ENCODE measurements around the gene ALG9. TPM values are rescaled to one million over a fixed set of nuclear protein-coding genes. Genes with fewer than 3 reads are reported as not detected.

Gene ALG9
- total RNA-seq, 2 donors from 2014 or later, result 24.9 to 26.5 TPM

DNA sequence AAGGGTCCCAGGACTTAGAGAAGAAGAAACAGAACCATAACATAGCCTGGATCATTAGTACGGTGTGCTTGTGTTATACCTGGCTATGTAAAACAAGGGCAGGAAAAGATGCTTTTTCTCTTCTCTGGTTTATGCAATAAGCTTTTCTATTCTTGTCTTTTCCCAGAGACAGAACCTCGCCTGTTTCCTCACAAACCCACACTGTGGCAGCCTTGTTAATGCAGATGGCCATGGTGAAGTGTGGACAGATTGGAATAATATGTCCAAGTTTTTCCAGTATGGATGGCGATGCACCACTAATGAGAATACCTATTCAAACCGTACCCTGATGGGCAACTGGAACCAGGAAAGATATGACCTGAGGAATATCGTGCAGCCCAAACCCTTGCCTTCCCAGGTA, 10.8 kb upstream of the ALG9 start:
- Histone ChIP-seq H3K9me3 (no peaks in the 10 kb centered on the region), H3K4me1 (replicated peaks) (no peaks in the 10 kb centered on the region), H3K27ac (no peak overlapping the region), H3K27me3 (replicated peaks; ENCODE audit: insufficient read depth) (no peaks in the 10 kb centered on the region), H3K36me3 (no peaks in the 10 kb centered on the region), H3K4me3 (no peak overlapping the region)
- intact Hi-C loops (cut with DNase I), result no loop called here
- TF ChIP-seq POLR2A (IDR thresholded peaks at IDR 0.05), result no peak
- WGBS, result 91% methylated on average over 5 of the region's 5 CpGs
- no peak for DNase-seq (ENCODE audit: low spot score)

- WGBS, result 30% methylated on average over 6 of the region's 6 CpGs
- no peaks in the 10 kb centered on the region for H3K4me1 ChIP-seq (replicated peaks)
- no peaks in the 10 kb centered on the region for H3K27me3 ChIP-seq (replicated peaks; ENCODE audit: insufficient read depth)
- intact Hi-C loops (cut with DNase I), result loop anchor here (1.0 to 5.0 kb wide), 4 partner anchors 32 to 208 kb away; partner anchors contain the start of genes CRYAB, SDHD and TIMM8B
- peak overlapping the region; percentile 97 for H3K27ac ChIP-seq
- TF ChIP-seq POLR2AphosphoS5 (IDR thresholded peaks at IDR 0.05), result no peak
- TF ChIP-seq POLR2A (IDR thresholded peaks at IDR 0.05), result no peak
- TF ChIP-seq CTCF (IDR thresholded peaks at IDR 0.05), result no peak
- DNase-seq (ENCODE audit: low spot score), result no peak
- peak overlapping the region; percentile 47 to 55 for H3K4me3 ChIP-seq
- H3K36me3 ChIP-seq, result no peaks in the 10 kb centered on the region
- H3K9me3 ChIP-seq, result no peaks in the 10 kb centered on the region
Measured at GRCh38 chr11:111879637-111879960, 8.2 kb upstream of the ALG9 start.

DNA sequence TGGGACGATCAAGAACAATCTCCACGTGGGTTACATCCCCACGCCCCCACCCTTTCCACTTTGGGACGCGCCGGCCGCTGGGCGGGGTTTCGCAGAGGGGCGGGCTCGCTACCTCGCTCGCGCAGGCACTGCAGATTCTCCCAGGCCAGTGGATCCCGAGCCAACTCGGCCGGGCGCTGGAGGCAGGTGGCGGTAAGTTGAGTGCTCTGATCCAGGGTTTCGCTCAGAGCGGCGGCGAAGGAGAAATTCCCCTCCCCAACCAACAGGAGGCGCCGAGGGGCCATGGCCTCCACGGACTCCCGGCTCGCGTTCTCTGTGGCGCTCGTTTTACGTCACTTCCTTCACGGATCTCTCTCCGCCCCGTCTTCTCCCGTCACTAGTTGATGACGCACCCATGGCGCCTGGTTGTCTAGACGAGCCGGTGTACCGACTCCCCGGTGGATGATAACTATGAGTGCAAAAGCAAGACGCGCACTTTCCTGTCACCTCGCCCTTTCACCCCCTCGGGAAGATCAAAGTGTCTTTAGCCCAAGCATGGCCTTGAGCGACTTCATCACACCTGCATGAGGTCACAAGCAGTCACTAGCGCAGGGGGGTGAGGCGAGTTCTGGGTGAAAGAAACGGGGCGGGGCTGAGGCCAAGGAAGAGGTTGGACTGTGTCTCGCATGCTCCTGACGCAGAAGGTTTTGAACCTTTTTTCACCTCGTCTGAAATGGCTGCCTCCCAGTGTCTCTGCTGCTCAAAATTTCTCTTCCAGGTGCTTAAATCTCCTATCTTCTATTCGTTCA, 7.7 kb upstream of the ALG9 start, which contains the start of the genes CFAP68 and FDXACB1:
TSS of gene CFAP68 (plus strand) at position 693 of the 788 bp plus-strand sequence. CDS start at position 713, 20 bp downstream.
TSS of gene FDXACB1 (minus strand) at position 317 of the 788 bp plus-strand sequence. CDS start at position 284, 33 bp downstream.
- no peaks in the 10 kb centered on the region for H3K36me3 ChIP-seq
- intact Hi-C loops (cut with DNase I), result loop anchor here (1.0 to 5.0 kb wide), 4 partner anchors 32 to 208 kb away; partner anchors contain the start of genes CRYAB, SDHD and TIMM8B
- H3K4me1 ChIP-seq (replicated peaks), result no peaks in the 10 kb centered on the region
- DNase-seq (ENCODE audit: low spot score), result peak; percentile 98
- no peaks in the 10 kb centered on the region for H3K27me3 ChIP-seq (replicated peaks; ENCODE audit: insufficient read depth)
- TF ChIP-seq POLR2A (IDR thresholded peaks at IDR 0.05) (peak; percentile 30), POLR2AphosphoS5 (IDR thresholded peaks at IDR 0.05) (peak; percentile 97), CTCF (IDR thresholded peaks at IDR 0.05) (peak; percentile 93 to 100 (median 97))
- no peaks in the 10 kb centered on the region for H3K9me3 ChIP-seq
- peak within 1 kb of the TSS; percentile 97 for H3K27ac ChIP-seq
- WGBS, result under 1% methylated on average over 55 of the region's 55 CpGs
- H3K4me3 ChIP-seq, result peak within 1 kb of the TSS; percentile 47 to 55

DNA sequence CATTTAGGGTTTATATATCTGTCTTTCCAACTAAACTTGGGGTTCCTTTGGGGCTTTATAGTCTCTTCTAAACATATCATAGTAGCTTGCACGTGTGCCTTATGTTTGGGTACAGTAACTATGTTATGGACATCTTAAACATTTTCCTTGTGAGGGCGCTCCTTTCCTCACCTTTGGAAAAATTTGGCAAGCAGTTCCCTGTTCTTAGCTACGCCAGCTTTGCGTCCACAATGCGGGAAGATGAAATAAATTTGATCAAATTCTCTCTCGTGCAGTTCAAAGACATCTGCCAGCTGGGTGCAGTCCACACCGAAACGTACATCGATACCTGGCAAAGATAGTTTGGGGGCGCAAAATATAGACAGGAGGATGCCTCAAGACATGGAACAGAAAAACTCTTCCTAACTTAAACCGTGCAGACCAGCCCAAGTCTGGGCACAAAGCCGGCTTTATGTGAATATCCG, 7.0 kb upstream of the ALG9 start:
- no peak for DNase-seq (ENCODE audit: low spot score)
- intact Hi-C loops (cut with DNase I), result loop anchor here (2.0 to 5.0 kb wide), 3 partner anchors 49 to 209 kb away; partner anchors contain the start of genes SDHD and TIMM8B
- Histone ChIP-seq H3K9me3 (no peaks in the 10 kb centered on the region), H3K36me3 (no peaks in the 10 kb centered on the region), H3K4me3 (peak overlapping the region; percentile 47 to 55), H3K4me1 (replicated peaks) (no peaks in the 10 kb centered on the region), H3K27ac (peak overlapping the region; percentile 97), H3K27me3 (replicated peaks; ENCODE audit: insufficient read depth) (no peaks in the 10 kb centered on the region)
- no peak for TF ChIP-seq CTCF (IDR thresholded peaks at IDR 0.05)
- no peak for TF ChIP-seq POLR2A (IDR thresholded peaks at IDR 0.05)
- no peak for TF ChIP-seq POLR2AphosphoS5 (IDR thresholded peaks at IDR 0.05)
- WGBS, result 1% methylated on average over 13 of the region's 13 CpGs

GRCh38 chr11:111871693-111872161, 346 bp upstream of the ALG9 start:
- no peaks in the 10 kb centered on the region for H3K4me1 ChIP-seq (replicated peaks)
- no peak for DNase-seq (ENCODE audit: low spot score)
- peak overlapping the region; percentile 53 to 80 for H3K4me3 ChIP-seq
- no peak for TF ChIP-seq POLR2AphosphoS5 (IDR thresholded peaks at IDR 0.05)
- no peak for TF ChIP-seq CTCF (IDR thresholded peaks at IDR 0.05)
- no peak for TF ChIP-seq POLR2A (IDR thresholded peaks at IDR 0.05)
- WGBS, result 53% methylated on average over 5 of the region's 5 CpGs
- no peaks in the 10 kb centered on the region for H3K36me3 ChIP-seq
- peak overlapping the region; percentile 82 to 84 for H3K27ac ChIP-seq
- intact Hi-C loops (cut with DNase I), result no loop called here
- no peaks in the 10 kb centered on the region for H3K9me3 ChIP-seq
- no peaks in the 10 kb centered on the region for H3K27me3 ChIP-seq (replicated peaks; ENCODE audit: insufficient read depth)
